Measurements from ENCODE around the gene PSD2. TPM values are rescaled to one million over a fixed set of nuclear protein-coding genes. Genes with fewer than 3 reads are reported as not detected.
A peak's percentile ranks its signal among the peaks of the same experiment; 100 is the strongest.

The PSD2 gene
- total RNA-seq, 3 donors from 2014 or later (not counting 1 experiment from before 2014, with no cell fraction given), result 1.3 to 2.5 (median 1.3) TPM

- Mint-ChIP-seq H3K27ac (no peak overlapping the region), H3K27me3 (ENCODE audit: low read depth in 2 of 2) (peaks cover 35 to 60% of the 10 kb centered on the region in 2 donors), H3K9me3 (no peaks in the 10 kb centered on the region), H3K4me3 (peak overlapping the region; percentile 73), H3K36me3 (no peaks in the 10 kb centered on the region), H3K4me1 (peaks cover 0 to 6% of the 10 kb centered on the region in 2 donors)
- no peak for TF ChIP-seq CTCF (IDR thresholded peaks at IDR 0.05)
- intact Hi-C loops (cut with micrococcal nuclease), result no loop called here
- Histone ChIP-seq H3K36me3 (ENCODE audit: control insufficient read depth, insufficient read depth, low read length) (no peaks in the 10 kb centered on the region), H3K27ac (ENCODE audit: low read length) (no peak overlapping the region), H3K4me3 (ENCODE audit: low read length) (no peak overlapping the region), H3K4me1 (ENCODE audit: control insufficient read depth, insufficient read depth, low read length) (peaks cover 12% of the 10 kb centered on the region), H3K27me3 (ENCODE audit: control insufficient read depth, insufficient read depth, low read length) (peaks cover 38% of the 10 kb centered on the region), H3K9me3 (ENCODE audit: control insufficient read depth, insufficient read depth, low read length) (no peaks in the 10 kb centered on the region)
- ATAC-seq, result no peak
- DNase-seq, result no peak
- 70% methylated on average over 5 of the region's 6 CpGs for WGBS (ENCODE audit: insufficient coverage)
Measured at GRCh38 chr5:139794067-139794846, 1.4 kb upstream of the PSD2 start.

- DNase-seq, result peak in 1 of 2 donors; percentile 13
- ATAC-seq, result peak in 2 of 3 donors; percentile 21 to 38
- Histone ChIP-seq H3K27me3 (ENCODE audit: control insufficient read depth, insufficient read depth, low read length) (peaks cover 41% of the 10 kb centered on the region), H3K9me3 (ENCODE audit: control insufficient read depth, insufficient read depth, low read length) (no peaks in the 10 kb centered on the region), H3K27ac (ENCODE audit: low read length) (no peak overlapping the region), H3K36me3 (ENCODE audit: control insufficient read depth, insufficient read depth, low read length) (no peaks in the 10 kb centered on the region), H3K4me3 (ENCODE audit: low read length) (no peak overlapping the region), H3K4me1 (ENCODE audit: control insufficient read depth, insufficient read depth, low read length) (peaks cover 12% of the 10 kb centered on the region)
- H3K36me3 Mint-ChIP-seq, result no peaks in the 10 kb centered on the region
- peaks cover 0 to 6% of the 10 kb centered on the region in 2 donors for H3K4me1 Mint-ChIP-seq
- H3K4me3 Mint-ChIP-seq, result peak overlapping the region; percentile 73
- 3% methylated on average over 47 of the region's 47 CpGs for WGBS (ENCODE audit: insufficient coverage)
- H3K27me3 Mint-ChIP-seq (ENCODE audit: low read depth in 2 of 2), result peaks cover 48 to 66% of the 10 kb centered on the region in 2 donors
- TF ChIP-seq CTCF (IDR thresholded peaks at IDR 0.05), result no peak
- no peaks in the 10 kb centered on the region for H3K9me3 Mint-ChIP-seq
- intact Hi-C loops (cut with micrococcal nuclease), result no loop called here
- H3K27ac Mint-ChIP-seq, result no peak overlapping the region
Measured at GRCh38 chr5:139796061-139796806, 626 bp downstream of the PSD2 start.

GRCh38 chr5:139797335-139797734, 1.7 kb downstream of the PSD2 start:
- H3K27me3 Mint-ChIP-seq (ENCODE audit: low read depth in 2 of 2), result peaks cover 58 to 71% of the 10 kb centered on the region in 2 donors
- no peak overlapping the region for H3K4me3 ChIP-seq (ENCODE audit: low read length)
- intact Hi-C loops (cut with micrococcal nuclease), result no loop called here
- H3K9me3 Mint-ChIP-seq, result no peaks in the 10 kb centered on the region
- peaks cover 41% of the 10 kb centered on the region for H3K27me3 ChIP-seq (ENCODE audit: control insufficient read depth, insufficient read depth, low read length)
- WGBS (ENCODE audit: insufficient coverage), result 68% methylated on average over 3 of the region's 3 CpGs
- peaks cover 12% of the 10 kb centered on the region for H3K4me1 ChIP-seq (ENCODE audit: control insufficient read depth, insufficient read depth, low read length)
- no peak overlapping the region for H3K27ac ChIP-seq (ENCODE audit: low read length)
- no peak overlapping the region for H3K4me3 Mint-ChIP-seq
- ATAC-seq (no peak), DNase-seq (no peak)
- no peaks in the 10 kb centered on the region for H3K36me3 ChIP-seq (ENCODE audit: control insufficient read depth, insufficient read depth, low read length)
- H3K27ac Mint-ChIP-seq, result no peak overlapping the region
- TF ChIP-seq CTCF (IDR thresholded peaks at IDR 0.05), result no peak
- no peaks in the 10 kb centered on the region for H3K36me3 Mint-ChIP-seq
- peaks cover 0 to 6% of the 10 kb centered on the region in 2 donors for H3K4me1 Mint-ChIP-seq
- H3K9me3 ChIP-seq (ENCODE audit: control insufficient read depth, insufficient read depth, low read length), result no peaks in the 10 kb centered on the region
